ENCODE data around the gene FAM222B.
A peak's percentile ranks its signal among the peaks of the same experiment; 100 is the strongest.

FAM222B gene

GRCh38 chr17:28734712-28735241 lies 107.8 kb downstream of the FAM222B start:
- Histone ChIP-seq H3K36me3 (ENCODE audit: insufficient read depth, low read length) (peaks cover 31% of the 10 kb centered on the region), H3K27me3 (ENCODE audit: insufficient read depth, low read length) (no peaks in the 10 kb centered on the region), H3K27ac (ENCODE audit: low read depth, low read length) (no peak overlapping the region), H3K4me1 (ENCODE audit: insufficient read depth, low read length) (no peaks in the 10 kb centered on the region), H3K4me3 (ENCODE audit: low read length) (no peak overlapping the region), H3K9me3 (ENCODE audit: insufficient read depth, low read depth, low read length) (no peaks in the 10 kb centered on the region), H3K9ac (ENCODE audit: low read depth, low read length) (no peak overlapping the region)
- 93% methylated on average over 10 of the region's 10 CpGs for WGBS

- Histone ChIP-seq H3K27me3 (ENCODE audit: insufficient read depth, low read length) (no peaks in the 10 kb centered on the region), H3K9me3 (ENCODE audit: insufficient read depth, low read depth, low read length) (no peaks in the 10 kb centered on the region), H3K27ac (ENCODE audit: low read depth, low read length) (no peak overlapping the region), H3K9ac (ENCODE audit: low read depth, low read length) (no peak overlapping the region), H3K4me1 (ENCODE audit: insufficient read depth, low read length) (no peaks in the 10 kb centered on the region), H3K4me3 (ENCODE audit: low read length) (no peak overlapping the region), H3K36me3 (ENCODE audit: insufficient read depth, low read length) (peaks cover 23% of the 10 kb centered on the region)
- 90% methylated on average over 1 of the region's 1 CpG for WGBS
These were observed 109.2 kb downstream of the FAM222B start for GRCh38 chr17:28733346-28733745.

- no peak overlapping the region for H3K27ac ChIP-seq (ENCODE audit: low read depth, low read length)
- no peak overlapping the region for H3K4me3 ChIP-seq (ENCODE audit: low read length)
- H3K36me3 ChIP-seq (ENCODE audit: insufficient read depth, low read length): peaks cover 12% of the 10 kb centered on the region
- 95% methylated on average over 11 of the region's 11 CpGs for WGBS
- H3K4me1 ChIP-seq (ENCODE audit: insufficient read depth, low read length): no peaks in the 10 kb centered on the region
- H3K9me3 ChIP-seq (ENCODE audit: insufficient read depth, low read depth, low read length): no peaks in the 10 kb centered on the region
- H3K27me3 ChIP-seq (ENCODE audit: insufficient read depth, low read length): no peaks in the 10 kb centered on the region
- no peak overlapping the region for H3K9ac ChIP-seq (ENCODE audit: low read depth, low read length)
These were observed 112.7 kb downstream of the FAM222B start for GRCh38 chr17:28729950-28730330.

- H3K36me3 ChIP-seq (ENCODE audit: insufficient read depth, low read length): peaks cover 15% of the 10 kb centered on the region
- no peaks in the 10 kb centered on the region for H3K9me3 ChIP-seq (ENCODE audit: insufficient read depth, low read depth, low read length)
- peak within 1 kb of the TSS; percentile 72 for H3K9ac ChIP-seq (ENCODE audit: low read depth, low read length)
- H3K4me1 ChIP-seq (ENCODE audit: insufficient read depth, low read length): no peaks in the 10 kb centered on the region
- peak within 1 kb of the TSS; percentile 98 for H3K27ac ChIP-seq (ENCODE audit: low read depth, low read length)
- under 1% methylated on average over 60 of the region's 64 CpGs for WGBS
- peak within 1 kb of the TSS; percentile 78 for H3K4me3 ChIP-seq (ENCODE audit: low read length)
- H3K27me3 ChIP-seq (ENCODE audit: insufficient read depth, low read length): no peaks in the 10 kb centered on the region
These were observed 114.0 kb downstream of the FAM222B start, which contains the start of gene NEK8 for GRCh38 chr17:28728364-28729200. TSS of gene NEK8 (plus strand) at chr17:28728788. CDS start at chr17:28728814, 26 bp downstream.

DNA sequence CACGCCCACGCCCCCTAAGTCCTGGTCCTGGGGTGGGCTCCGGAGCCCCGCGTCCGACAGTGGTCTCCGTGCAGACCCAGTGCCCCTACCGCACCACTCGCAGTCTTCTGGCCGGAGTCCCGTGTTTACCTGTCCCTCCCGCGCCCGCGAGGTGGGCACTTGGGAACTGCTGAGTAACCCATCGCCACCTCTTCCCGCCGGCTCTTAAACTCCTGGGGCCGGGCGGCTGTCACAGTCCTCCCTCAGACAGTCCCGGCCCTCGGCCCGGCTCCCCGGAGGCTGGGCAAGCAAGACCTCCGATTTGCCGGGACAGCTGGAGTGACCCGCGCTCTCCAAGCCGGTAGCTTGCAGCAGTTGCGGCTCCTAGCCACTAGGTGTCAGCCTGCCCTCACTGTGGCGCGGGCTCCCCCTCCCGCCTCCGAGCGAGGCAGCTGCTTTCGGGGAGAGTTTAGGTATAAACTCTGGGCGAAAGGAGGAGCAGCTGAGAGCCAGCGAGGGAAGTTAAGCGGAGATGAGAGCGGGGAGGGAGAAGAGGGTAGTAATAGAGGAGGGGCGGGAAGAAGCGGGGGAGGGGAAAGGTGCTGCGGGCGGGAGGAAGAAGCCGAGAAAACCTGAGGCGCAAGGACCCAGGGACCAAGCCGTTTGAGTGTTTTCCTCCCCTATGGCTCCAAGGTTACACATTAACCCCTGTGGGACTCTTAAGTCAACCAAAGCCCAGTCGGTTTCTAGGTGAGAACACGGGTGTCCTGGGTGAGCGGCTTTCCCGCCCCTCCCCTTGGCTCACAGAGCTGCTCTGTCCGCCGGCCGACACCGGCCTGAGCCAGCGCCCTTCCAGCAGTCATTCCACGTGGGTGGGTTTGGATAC lies 115.7 kb downstream of the FAM222B start:
- WGBS: under 1% methylated on average over 57 of the region's 57 CpGs
- Histone ChIP-seq H3K4me1 (ENCODE audit: insufficient read depth, low read length) (peaks cover 12% of the 10 kb centered on the region; the same call in 1 of the 2 replicates), H3K27me3 (ENCODE audit: insufficient read depth, low read length) (no peaks in the 10 kb centered on the region), H3K27ac (ENCODE audit: low read depth, low read length) (peak overlapping the region; percentile 98), H3K9ac (ENCODE audit: low read depth, low read length) (peak overlapping the region; percentile 82), H3K9me3 (ENCODE audit: insufficient read depth, low read depth, low read length) (no peaks in the 10 kb centered on the region), H3K4me3 (ENCODE audit: low read length) (peak overlapping the region; percentile 78), H3K36me3 (ENCODE audit: insufficient read depth, low read length) (peaks cover 33% of the 10 kb centered on the region)

DNA sequence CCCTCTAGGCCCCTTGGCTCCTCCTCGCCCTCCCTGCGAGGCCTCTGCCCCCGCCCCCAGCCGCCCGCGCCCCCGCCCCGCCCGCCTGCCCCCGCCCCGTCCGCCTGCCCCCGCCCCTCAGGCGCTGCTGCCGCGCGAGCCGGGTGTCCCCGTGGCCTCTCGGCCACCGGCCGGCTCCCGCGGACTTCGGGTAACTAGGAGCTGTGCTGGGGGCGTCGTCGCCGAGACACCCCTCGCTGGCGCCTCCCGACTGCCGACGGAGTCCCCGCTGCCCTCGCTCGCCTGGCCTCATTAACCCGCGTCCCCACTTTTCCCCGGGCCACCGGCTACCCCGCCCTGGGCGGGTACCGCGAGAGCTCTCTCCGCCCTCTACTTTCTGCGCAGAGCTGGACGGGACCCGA lies 116.4 kb downstream of the FAM222B start, which contains the start of gene TLCD1:
Gene TLCD1 (minus strand): TSS at position 8 of the 401 bp plus-strand sequence. CDS start 136 bp downstream, outside the sequence.
- no peaks in the 10 kb centered on the region for H3K27me3 ChIP-seq (ENCODE audit: insufficient read depth, low read length)
- H3K27ac ChIP-seq (ENCODE audit: low read depth, low read length): peak within 1 kb of the TSS; percentile 98
- no peaks in the 10 kb centered on the region for H3K9me3 ChIP-seq (ENCODE audit: insufficient read depth, low read depth, low read length)
- H3K4me3 ChIP-seq (ENCODE audit: low read length): peak within 1 kb of the TSS; percentile 78
- H3K9ac ChIP-seq (ENCODE audit: low read depth, low read length): peak within 1 kb of the TSS; percentile 96
- peaks cover 17% of the 10 kb centered on the region; the same call in 1 of the 2 replicates for H3K4me1 ChIP-seq (ENCODE audit: insufficient read depth, low read length)
- H3K36me3 ChIP-seq (ENCODE audit: insufficient read depth, low read length): peaks cover 39% of the 10 kb centered on the region
- WGBS: under 1% methylated on average over 49 of the region's 49 CpGs

- no peaks in the 10 kb centered on the region for H3K27me3 ChIP-seq (ENCODE audit: insufficient read depth, low read length)
- H3K36me3 ChIP-seq (ENCODE audit: insufficient read depth, low read length): peaks cover 44% of the 10 kb centered on the region
- H3K9me3 ChIP-seq (ENCODE audit: insufficient read depth, low read depth, low read length): no peaks in the 10 kb centered on the region
- WGBS: under 1% methylated on average over 45 of the region's 45 CpGs
- H3K4me1 ChIP-seq (ENCODE audit: insufficient read depth, low read length): peaks cover 19% of the 10 kb centered on the region; the same call in 1 of the 2 replicates
- H3K9ac ChIP-seq (ENCODE audit: low read depth, low read length): peak overlapping the region; percentile 96
- peak overlapping the region; percentile 78 for H3K4me3 ChIP-seq (ENCODE audit: low read length)
- peak overlapping the region; percentile 94 for H3K27ac ChIP-seq (ENCODE audit: low read depth, low read length)
These were observed 116.8 kb downstream of the FAM222B start for GRCh38 chr17:28725660-28726225.

- Histone ChIP-seq H3K9me3 (ENCODE audit: insufficient read depth, low read depth, low read length) (no peaks in the 10 kb centered on the region), H3K36me3 (ENCODE audit: insufficient read depth, low read length) (peaks cover 49% of the 10 kb centered on the region), H3K4me3 (ENCODE audit: low read length) (peak overlapping the region; percentile 78), H3K27ac (ENCODE audit: low read depth, low read length) (peak overlapping the region; percentile 94), H3K9ac (ENCODE audit: low read depth, low read length) (peak overlapping the region; percentile 96), H3K27me3 (ENCODE audit: insufficient read depth, low read length) (no peaks in the 10 kb centered on the region), H3K4me1 (ENCODE audit: insufficient read depth, low read length) (peaks cover 19% of the 10 kb centered on the region; the same call in 1 of the 2 replicates)
- 9% methylated on average over 20 of the region's 20 CpGs for WGBS
These were observed 117.4 kb downstream of the FAM222B start for GRCh38 chr17:28725166-28725659.

DNA sequence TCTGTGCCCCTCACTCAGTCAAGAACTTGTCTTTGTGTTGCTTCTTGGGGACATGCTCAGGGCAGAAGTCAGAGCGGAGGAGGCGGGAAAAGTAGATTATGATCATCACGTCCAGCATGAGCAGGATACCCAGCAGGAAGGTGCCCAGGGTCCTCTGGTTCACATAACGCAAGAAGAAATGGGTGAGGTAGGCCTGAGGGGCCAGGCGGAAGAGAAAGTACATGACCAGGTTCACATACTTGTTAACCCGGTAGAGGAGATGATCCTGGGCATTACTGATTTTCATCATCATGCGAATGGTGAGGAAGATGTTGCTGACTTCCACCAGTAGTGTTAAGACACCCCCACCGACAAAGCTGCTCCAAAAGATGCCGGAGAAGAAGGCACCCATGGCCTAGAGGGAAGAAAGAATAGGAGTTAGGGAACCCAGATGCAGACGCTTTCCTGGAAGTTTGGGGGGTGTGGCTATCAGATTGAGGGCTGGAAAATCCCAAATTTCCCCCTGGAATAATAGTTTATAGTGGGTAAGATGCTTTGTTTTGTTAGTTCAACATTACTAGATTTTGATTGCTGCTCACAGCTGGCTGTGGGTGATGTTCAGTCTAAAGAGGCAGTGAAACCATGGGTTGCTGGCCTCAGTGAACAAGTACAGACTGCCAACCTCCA lies 118.0 kb downstream of the FAM222B start:
- Histone ChIP-seq H3K9me3 (ENCODE audit: insufficient read depth, low read depth, low read length) (no peaks in the 10 kb centered on the region), H3K4me1 (ENCODE audit: insufficient read depth, low read length) (peaks cover 19% of the 10 kb centered on the region; the same call in 1 of the 2 replicates), H3K9ac (ENCODE audit: low read depth, low read length) (peak overlapping the region; percentile 96), H3K36me3 (ENCODE audit: insufficient read depth, low read length) (peaks cover 49% of the 10 kb centered on the region), H3K27ac (ENCODE audit: low read depth, low read length) (peak overlapping the region; percentile 94; the same call in 1 of the 2 replicates), H3K27me3 (ENCODE audit: insufficient read depth, low read length) (no peaks in the 10 kb centered on the region), H3K4me3 (ENCODE audit: low read length) (peak overlapping the region; percentile 78)
- 79% methylated on average over 10 of the region's 10 CpGs for WGBS

Measured in HUES64 (cell line).